Glutamatergic neuron (in vitro differentiated cells): ENCODE data around the gene GLRX3. TPM values are rescaled to one million over a fixed set of nuclear protein-coding genes. Genes with fewer than 3 reads are reported as not detected.
A peak's percentile ranks its signal among the peaks of the same experiment; 100 is the strongest.

Experiments used
- DNase-seq: peaks from one replicate; pipeline ENCODE4 v3.0.0; 2022
- H3K27ac Mint-ChIP-seq: one replicate; pipeline ENCODE4 v1.8.0; 2020; ENCODE audit warnings: mild to moderate bottlenecking, mixed read lengths, inconsistent platforms; ENCODE audit not compliant: unreplicated experiment
- H3K27me3 Mint-ChIP-seq: one replicate; pipeline ENCODE4 v1.8.0; 2020; ENCODE audit warnings: mild to moderate bottlenecking, moderate library complexity, mixed read lengths, inconsistent platforms; ENCODE audit not compliant: unreplicated experiment
- H3K36me3 Mint-ChIP-seq: one replicate; pipeline ENCODE4 v1.8.0; 2020; ENCODE audit warnings: mild to moderate bottlenecking, mixed read lengths, inconsistent platforms; ENCODE audit not compliant: unreplicated experiment
- H3K4me1 Mint-ChIP-seq: one replicate; pipeline ENCODE4 v1.8.0; 2020; ENCODE audit warnings: mild to moderate bottlenecking, low read depth, mixed read lengths, inconsistent platforms; ENCODE audit not compliant: unreplicated experiment
- H3K4me3 Mint-ChIP-seq: one replicate; pipeline ENCODE4 v1.8.0; 2020; ENCODE audit warnings: mild to moderate bottlenecking, mixed read lengths, inconsistent platforms; ENCODE audit not compliant: unreplicated experiment
- H3K9me3 Mint-ChIP-seq: one replicate; pipeline ENCODE4 v1.8.0; 2020; ENCODE audit warnings: mild to moderate bottlenecking, moderate library complexity, mixed read lengths, inconsistent platforms; ENCODE audit not compliant: unreplicated experiment
- CTCF ChIP-seq: fragments of 200-600 bp; sonication (generic); IDR thresholded peaks from one replicate; pipeline ENCODE4 v1.5.0; 2021; ENCODE audit not compliant: partially characterized antibody, unreplicated experiment
- total RNA-seq: library from RNA; stranded (reverse); fragmentation: NEBNext Ultra II Directional; extraction: Animal tissue kit (Norgen Biotek cat#: 25700); gene quantifications from one replicate; pipeline ENCODE4 v1.2.1, GENCODE V29; 2021; ENCODE audit not compliant: unreplicated experiment

GLRX3 gene
- total RNA-seq, 1 donor from 2014 or later, result 80.1 TPM

- H3K4me1 Mint-ChIP-seq, result peaks cover 3% of the 10 kb centered on the region
- no peak overlapping the region for H3K27ac Mint-ChIP-seq
- no peaks in the 10 kb centered on the region for H3K36me3 Mint-ChIP-seq
- H3K27me3 Mint-ChIP-seq, result peaks cover 3% of the 10 kb centered on the region
- H3K9me3 Mint-ChIP-seq, result no peaks in the 10 kb centered on the region
- TF ChIP-seq CTCF, result no peak
- DNase-seq, result no peak
- H3K4me3 Mint-ChIP-seq, result no peak overlapping the region
Observed at GRCh38 chr10:130128062-130128781, 8.0 kb upstream of the GLRX3 start.

- H3K27ac Mint-ChIP-seq, result no peak overlapping the region
Observed at GRCh38 chr10:130128922-130129321, 7.3 kb upstream of the GLRX3 start.

GRCh38 chr10:130135676-130136225 lies 440 bp upstream of the GLRX3 start:
- Mint-ChIP-seq H3K27me3 (peaks cover 9% of the 10 kb centered on the region), H3K9me3 (peaks cover 4% of the 10 kb centered on the region), H3K36me3 (no peaks in the 10 kb centered on the region), H3K4me3 (peak overlapping the region; percentile 74), H3K4me1 (peaks cover 6% of the 10 kb centered on the region), H3K27ac (no peak overlapping the region)
- no peak for DNase-seq
- TF ChIP-seq CTCF, result no peak

More at GRCh38 chr10:130128922-130129321, 7.3 kb upstream of the GLRX3 start:
- Mint-ChIP-seq H3K9me3 (no peaks in the 10 kb centered on the region), H3K27me3 (peaks cover 3% of the 10 kb centered on the region), H3K4me1 (peaks cover 3% of the 10 kb centered on the region), H3K4me3 (no peak overlapping the region), H3K36me3 (no peaks in the 10 kb centered on the region)
- TF ChIP-seq CTCF, result no peak
- DNase-seq, result no peak

DNA sequence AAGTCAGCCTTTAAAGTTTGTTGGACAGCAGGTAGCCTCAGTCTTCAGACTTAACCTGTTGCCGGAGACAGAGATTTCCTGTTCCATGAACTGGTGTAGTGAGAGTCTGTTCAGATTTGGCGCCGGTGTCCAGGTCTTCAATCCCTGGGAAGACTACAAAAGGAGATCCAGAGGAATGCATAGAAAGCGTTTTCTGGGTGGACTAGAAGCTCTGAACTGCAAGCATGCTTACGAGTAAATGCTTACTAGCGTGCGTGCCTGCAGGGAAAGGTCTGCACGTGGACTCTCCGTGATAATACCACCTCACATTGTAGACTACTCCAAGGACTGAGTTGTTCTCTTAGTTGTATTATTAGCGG lies 878 bp downstream of the GLRX3 start:
- DNase-seq, result no peak
- no peak for TF ChIP-seq CTCF
- H3K36me3 Mint-ChIP-seq, result no peaks in the 10 kb centered on the region
- H3K9me3 Mint-ChIP-seq, result peaks cover 4% of the 10 kb centered on the region
- peak overlapping the region; percentile 12 for H3K27ac Mint-ChIP-seq
- H3K4me3 Mint-ChIP-seq, result peak overlapping the region; percentile 92
- peaks cover 6% of the 10 kb centered on the region for H3K4me1 Mint-ChIP-seq
- peaks cover 6% of the 10 kb centered on the region for H3K27me3 Mint-ChIP-seq

- Mint-ChIP-seq H3K4me3 (peak overlapping the region; percentile 92), H3K27ac (no peak overlapping the region), H3K36me3 (no peaks in the 10 kb centered on the region), H3K4me1 (peaks cover 14% of the 10 kb centered on the region), H3K27me3 (peaks cover 6% of the 10 kb centered on the region), H3K9me3 (peaks cover 4% of the 10 kb centered on the region)
- TF ChIP-seq CTCF, result no peak
- no peak for DNase-seq
Observed at GRCh38 chr10:130137659-130138478, 1.7 kb downstream of the GLRX3 start.
